Brain pericyte (primary cell): Measurements from ENCODE around the gene CTTN.
A peak's percentile ranks its signal among the peaks of the same experiment; 100 is the strongest.

Source experiments
- DNase-seq: peaks from one replicate; pipeline ENCODE4 v3.0.0-alpha.2; 2012; ENCODE audit warnings: low read depth, low spot score

CTTN gene

GRCh38 chr11:70409437-70409836 is 11.1 kb downstream of the CTTN start:
- no peak for DNase-seq

- DNase-seq = no peak
Observed at GRCh38 chr11:70409871-70410270, 11.5 kb downstream of the CTTN start.

DNA sequence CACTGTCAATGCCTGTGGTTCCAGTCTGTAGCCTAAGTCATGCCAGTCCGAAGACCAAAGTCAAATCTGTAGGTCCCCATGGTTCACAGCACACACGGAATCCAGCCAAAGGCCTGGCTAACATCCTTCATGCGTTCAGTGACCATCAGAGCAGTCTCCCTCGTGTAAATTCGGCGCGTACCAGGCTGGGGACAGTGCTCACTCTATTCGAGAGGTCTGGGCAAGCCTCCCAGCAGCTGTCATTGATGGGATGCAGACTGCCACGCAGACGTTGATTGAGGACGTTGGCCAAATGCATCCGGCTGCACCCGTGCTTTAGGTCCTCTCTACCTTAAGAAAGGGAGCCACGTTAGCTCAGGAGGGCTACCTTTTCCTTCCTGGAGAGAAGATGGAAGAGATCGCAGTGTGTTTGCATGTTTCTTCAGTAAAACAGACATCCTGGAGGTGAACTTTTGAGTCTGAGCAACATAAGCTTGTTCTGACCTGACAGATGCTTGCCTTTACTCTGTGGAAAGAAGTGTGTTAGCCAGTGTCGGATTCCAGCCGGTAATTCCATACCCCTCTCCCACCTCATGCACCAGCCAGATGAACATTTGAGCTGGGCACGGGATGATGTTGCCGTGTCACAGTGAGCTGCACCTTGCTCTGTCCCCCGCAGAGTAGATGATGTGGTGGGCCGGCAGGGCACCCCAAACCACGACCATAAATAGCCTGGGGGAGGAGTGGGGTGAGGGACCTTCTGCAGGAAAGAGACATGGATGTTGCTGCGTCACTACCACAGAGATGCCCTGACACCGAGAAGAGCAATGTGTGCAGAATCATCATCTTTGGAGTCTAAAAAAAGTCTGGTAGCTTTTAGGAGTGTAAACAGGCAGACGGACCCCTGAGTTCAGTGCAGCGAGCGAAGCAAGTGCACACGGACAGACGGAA is 12.2 kb downstream of the CTTN start:
- DNase-seq = no peak

DNA sequence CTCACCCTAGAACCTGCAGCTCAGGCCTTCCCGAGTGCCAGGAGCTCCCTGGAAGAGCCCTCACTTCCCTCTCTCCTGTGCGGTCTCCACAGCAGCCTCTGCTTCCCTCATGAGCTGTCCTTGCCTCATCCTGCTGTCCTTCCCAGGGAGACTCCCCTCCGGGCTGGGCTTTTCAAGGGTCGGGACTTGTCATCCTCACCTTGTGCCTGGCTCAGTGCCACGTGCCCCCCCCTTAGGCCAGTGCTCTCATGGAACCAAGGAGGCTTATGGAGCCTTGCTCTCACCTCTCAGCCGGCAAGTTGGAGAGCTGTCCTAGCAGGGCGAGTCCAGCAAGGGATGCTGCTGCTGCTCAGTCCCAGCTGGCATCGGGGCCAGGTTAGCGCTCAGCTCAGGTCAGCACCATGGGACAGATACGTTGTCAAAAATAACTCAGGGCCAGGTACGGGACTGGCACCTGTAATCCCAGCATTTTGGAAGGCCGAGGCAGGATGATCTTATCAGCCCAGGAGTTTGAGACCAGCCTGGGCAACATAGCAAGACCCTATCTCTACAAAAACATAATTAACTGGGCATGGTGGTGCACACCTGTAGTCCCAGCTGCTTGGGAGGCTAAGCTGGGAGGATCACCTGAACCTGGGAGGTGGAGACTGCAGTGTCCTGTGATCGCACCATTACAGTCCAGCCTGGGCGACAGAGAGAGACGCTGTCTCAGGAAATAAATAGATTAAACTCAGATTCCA is 13.6 kb downstream of the CTTN start:
- no peak for DNase-seq

GRCh38 chr11:70413151-70413550 is 14.8 kb downstream of the CTTN start:
- no peak for DNase-seq

DNA sequence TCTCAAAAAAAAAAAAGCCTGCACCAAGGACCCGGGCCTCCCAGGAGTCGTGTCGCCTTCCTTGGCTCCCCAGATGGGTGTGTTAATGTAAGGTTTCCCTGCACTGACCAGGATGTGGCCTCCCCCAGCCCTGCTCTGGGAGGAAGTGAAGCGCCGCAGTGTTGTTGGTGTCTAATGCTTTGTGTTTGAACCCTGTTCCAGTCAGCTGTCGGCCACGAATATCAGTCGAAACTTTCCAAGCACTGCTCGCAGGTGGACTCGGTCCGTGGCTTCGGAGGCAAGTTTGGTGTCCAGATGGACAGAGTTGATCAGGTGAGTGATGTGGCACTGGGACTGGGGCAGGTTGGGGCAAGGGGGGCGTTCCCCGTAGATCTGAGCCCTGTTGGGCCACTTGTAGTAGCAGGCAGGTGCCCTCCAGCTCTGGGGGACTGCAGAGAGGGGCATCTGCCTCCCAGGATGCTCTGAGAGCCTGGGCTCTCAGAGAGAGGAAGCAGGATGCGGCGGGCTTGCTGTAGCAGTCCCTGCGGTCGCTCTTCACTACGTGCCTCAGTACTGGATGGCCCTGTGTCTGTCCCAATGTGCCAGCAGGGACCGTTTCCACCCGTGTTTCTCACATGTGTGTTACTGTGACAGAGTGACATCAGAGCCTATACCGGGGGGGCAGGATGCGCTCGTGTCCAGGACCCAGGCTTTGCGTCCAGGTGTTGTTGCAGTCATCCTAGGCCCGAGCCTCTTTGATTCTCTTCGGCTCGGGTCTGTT is 16.2 kb downstream of the CTTN start:
- DNase-seq = no peak

- DNase-seq = peak; percentile 79
Observed at GRCh38 chr11:70415191-70415590, 16.9 kb downstream of the CTTN start.

- no peak for DNase-seq
Observed at GRCh38 chr11:70415642-70416395, 17.5 kb downstream of the CTTN start.

GRCh38 chr11:70416881-70417280 is 18.6 kb downstream of the CTTN start:
- DNase-seq = no peak

- DNase-seq = no peak
Observed at GRCh38 chr11:70418130-70418529, 19.8 kb downstream of the CTTN start.

DNA sequence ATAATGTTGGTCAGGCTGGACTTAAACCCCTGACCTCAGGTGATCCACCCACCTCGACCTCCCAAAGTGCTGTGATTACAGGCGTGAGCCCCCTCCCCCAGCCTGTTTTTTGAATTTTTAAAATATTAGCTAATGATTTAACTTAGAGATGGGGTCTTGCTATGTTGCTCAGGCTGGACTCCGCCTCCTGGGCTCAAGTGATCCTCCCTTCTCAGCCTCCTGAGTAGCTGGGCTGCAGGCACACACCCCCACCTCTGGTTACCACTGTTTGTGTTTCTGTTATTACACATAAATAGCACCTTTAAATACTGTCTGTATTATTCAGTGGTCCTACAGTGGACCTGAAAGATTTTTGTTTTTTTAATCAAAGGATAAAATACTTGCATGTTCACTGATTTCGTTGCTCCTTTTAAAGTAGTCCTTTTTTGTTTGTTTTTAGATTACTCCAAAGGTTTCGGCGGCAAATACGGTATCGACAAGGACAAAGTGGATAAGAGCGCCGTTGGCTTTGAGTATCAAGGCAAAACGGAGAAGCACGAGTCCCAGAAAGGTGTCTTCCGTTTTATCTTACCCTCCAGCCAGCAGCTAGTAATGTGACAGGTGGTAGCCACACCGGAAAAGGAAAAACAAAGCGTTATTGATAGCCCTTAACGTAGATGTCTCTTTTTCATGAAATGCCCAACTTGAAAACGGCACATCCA is 21.1 kb downstream of the CTTN start:
- DNase-seq = no peak

DNA sequence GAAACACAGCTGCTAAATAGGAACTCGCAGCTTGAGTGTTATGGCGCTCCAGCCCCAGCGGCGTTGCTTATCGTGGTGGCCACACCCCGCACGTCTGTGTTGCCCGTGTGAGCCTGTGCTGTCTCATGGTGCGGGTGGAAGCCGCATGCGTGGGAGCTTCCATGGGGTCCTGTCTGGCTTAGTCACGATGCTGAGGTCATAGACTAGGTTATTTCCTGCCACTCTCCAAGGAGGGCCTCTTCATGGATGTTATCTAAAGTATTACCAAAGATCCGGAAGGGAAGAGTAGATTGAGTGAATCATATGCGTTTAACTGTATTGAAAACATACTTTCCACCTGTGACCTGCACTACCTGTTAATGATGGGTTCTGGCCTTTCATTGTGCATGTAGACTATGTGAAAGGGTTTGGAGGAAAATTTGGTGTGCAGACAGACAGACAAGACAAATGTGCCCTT is 21.7 kb downstream of the CTTN start:
- no peak for DNase-seq

GRCh38 chr11:70420496-70420895 is 22.2 kb downstream of the CTTN start:
- no peak for DNase-seq

GRCh38 chr11:70421123-70421522 is 22.8 kb downstream of the CTTN start:
- no peak for DNase-seq

GRCh38 chr11:70422692-70423522 is 24.6 kb downstream of the CTTN start:
- no peak for DNase-seq

DNA sequence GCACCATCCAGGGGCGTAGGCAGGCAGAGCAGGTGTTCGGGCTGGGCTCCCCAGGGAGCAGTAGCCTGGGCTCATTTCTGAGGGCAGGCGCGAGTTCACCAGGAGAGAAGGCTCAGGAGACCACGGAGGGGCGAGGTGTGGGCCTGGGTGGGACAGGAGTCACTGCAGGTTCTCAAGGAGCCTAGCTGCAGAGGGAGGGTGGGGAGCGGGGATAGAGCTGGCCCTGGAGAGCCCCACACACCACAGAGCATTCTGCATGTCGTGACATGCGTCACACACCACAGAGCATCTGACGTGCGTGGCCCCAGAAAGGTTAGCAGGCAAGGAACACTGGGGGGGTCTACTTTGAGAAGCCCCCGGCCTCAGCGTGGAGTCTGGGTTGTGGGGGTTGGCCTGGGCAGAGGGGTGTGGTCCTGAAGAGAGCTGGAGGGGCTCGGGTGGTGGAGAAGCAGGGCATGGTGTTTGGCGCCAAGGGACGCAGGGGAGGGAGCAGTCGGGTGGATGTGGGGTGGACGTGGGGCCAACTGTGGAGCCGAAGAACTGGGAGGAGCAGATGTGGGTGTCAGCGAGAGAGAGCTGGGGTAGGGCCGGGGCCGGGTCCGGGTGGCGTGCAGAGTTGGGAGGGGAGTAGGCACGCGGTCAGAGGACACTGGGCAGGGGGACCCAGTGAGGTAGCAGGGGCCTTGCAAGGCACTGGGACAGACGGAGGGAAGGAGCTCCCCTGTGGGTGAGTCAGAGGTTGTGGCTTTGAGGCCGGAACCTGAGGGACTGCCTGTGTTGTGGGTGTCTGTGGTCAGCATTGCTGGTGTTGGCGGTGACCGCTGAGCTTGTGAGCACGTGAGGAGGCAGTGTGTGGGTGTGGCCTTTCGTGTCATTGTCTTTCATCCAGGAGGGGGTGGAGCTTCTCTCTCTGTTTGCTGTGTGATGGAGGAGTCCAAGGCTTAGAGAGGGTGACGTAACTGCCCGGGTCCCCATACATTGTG is 25.5 kb downstream of the CTTN start:
- no peak for DNase-seq

- DNase-seq = no peak
Observed at GRCh38 chr11:70424765-70425344, 26.5 kb downstream of the CTTN start.

GRCh38 chr11:70427436-70427835 is 29.1 kb downstream of the CTTN start:
- DNase-seq = no peak
